ENCODE results near the gene HGFAC.

HGFAC gene

GRCh38 chr4:3492741-3493719 is 51.3 kb downstream of the HGFAC start:
- Histone ChIP-seq H3K27ac (no peak overlapping the region), H3K9me3 (no peaks in the 10 kb centered on the region), H3K4me3 (ENCODE audit: low read depth in 1 of 2, low read length in 1 of 2) (no peak overlapping the region), H3K27me3 (peaks cover 69% of the 10 kb centered on the region), H3K4me1 (ENCODE audit: control insufficient read depth in 1 of 2, insufficient read depth in 1 of 2, low read depth in 1 of 2, low read length in 1 of 2) (no peaks in the 10 kb centered on the region), H3K36me3 (no peaks in the 10 kb centered on the region)
- no peak for TF ChIP-seq CTCF (IDR thresholded peaks at IDR 0.05)

- H3K9me3 ChIP-seq, result no peaks in the 10 kb centered on the region
- no peak overlapping the region for H3K27ac ChIP-seq
- H3K4me1 ChIP-seq (ENCODE audit: control insufficient read depth in 1 of 2, insufficient read depth in 1 of 2, low read depth in 1 of 2, low read length in 1 of 2), result no peaks in the 10 kb centered on the region
- H3K4me3 ChIP-seq (ENCODE audit: low read depth in 1 of 2, low read length in 1 of 2), result no peak overlapping the region
- H3K27me3 ChIP-seq, result peaks cover 60% of the 10 kb centered on the region
- no peak for TF ChIP-seq CTCF (IDR thresholded peaks at IDR 0.05)
- peaks cover 2% of the 10 kb centered on the region for H3K36me3 ChIP-seq
Measured at GRCh38 chr4:3493720-3494461, 52.1 kb downstream of the HGFAC start.

GRCh38 chr4:3494462-3494871 is 52.7 kb downstream of the HGFAC start:
- H3K9me3 ChIP-seq, result no peaks in the 10 kb centered on the region
- TF ChIP-seq CTCF (IDR thresholded peaks at IDR 0.05), result no peak
- H3K4me1 ChIP-seq (ENCODE audit: control insufficient read depth in 1 of 2, insufficient read depth in 1 of 2, low read depth in 1 of 2, low read length in 1 of 2), result no peaks in the 10 kb centered on the region
- H3K36me3 ChIP-seq, result peaks cover 7% of the 10 kb centered on the region
- H3K27ac ChIP-seq, result no peak overlapping the region
- peaks cover 55% of the 10 kb centered on the region for H3K27me3 ChIP-seq
- no peak overlapping the region for H3K4me3 ChIP-seq (ENCODE audit: low read depth in 1 of 2, low read length in 1 of 2)

- Histone ChIP-seq H3K9me3 (no peaks in the 10 kb centered on the region), H3K4me3 (ENCODE audit: low read depth in 1 of 2, low read length in 1 of 2) (no peak overlapping the region), H3K27ac (no peak overlapping the region), H3K4me1 (ENCODE audit: control insufficient read depth in 1 of 2, insufficient read depth in 1 of 2, low read depth in 1 of 2, low read length in 1 of 2) (no peaks in the 10 kb centered on the region), H3K36me3 (peaks cover 16% of the 10 kb centered on the region), H3K27me3 (peaks cover 46% of the 10 kb centered on the region)
- no peak for TF ChIP-seq CTCF (IDR thresholded peaks at IDR 0.05)
Measured at GRCh38 chr4:3495204-3495975, 53.6 kb downstream of the HGFAC start.

- H3K36me3 ChIP-seq, result peaks cover 22% of the 10 kb centered on the region
- no peak for TF ChIP-seq CTCF (IDR thresholded peaks at IDR 0.05)
- H3K4me3 ChIP-seq (ENCODE audit: low read depth in 1 of 2, low read length in 1 of 2), result no peak overlapping the region
- H3K9me3 ChIP-seq, result no peaks in the 10 kb centered on the region
- no peaks in the 10 kb centered on the region for H3K4me1 ChIP-seq (ENCODE audit: control insufficient read depth in 1 of 2, insufficient read depth in 1 of 2, low read depth in 1 of 2, low read length in 1 of 2)
- peaks cover 46% of the 10 kb centered on the region for H3K27me3 ChIP-seq
- no peak overlapping the region for H3K27ac ChIP-seq
Measured at GRCh38 chr4:3496021-3496420, 54.3 kb downstream of the HGFAC start.

All from neutrophil (primary cell).